K562 (cell line): ENCODE data around the gene FGGY. TPM values are rescaled to one million over a fixed set of nuclear protein-coding genes. Genes with fewer than 3 reads are reported as not detected.

Experiments
- ATAC-seq: fragments of 200-7000 bp; cut with Tn5 transposase; 3 replicates; pipeline ENCODE4 v1.9.1; 2020; ENCODE audit warnings: moderate library complexity
- Bru-seq: library from RNA; stranded (reverse); fragments of 400-500 nt; gene quantifications from one replicate; lab custom pipeline; 2021; lab: Mats Ljungman, UMichigan
- BruChase-seq, 2 experiments: library from RNA; stranded (reverse); fragments of 400-500 nt; gene quantifications; one replicate each; lab custom pipeline; 2021; lab: Mats Ljungman, UMichigan
- BruUV-seq: library from RNA; stranded (reverse); fragments of 400-500 nt; replicated peaks from 2 replicates; lab custom pipeline; 2021; lab: Mats Ljungman, UMichigan
- CTCF ChIA-PET: fragments of 300-600 bp; formaldehyde crosslinking; extraction: SDS; loops from one replicate; lab custom pipeline; 2021; ENCODE audit warnings: low intra/inter-chr PET ratio; lab: Yijun Ruan, JAX
- POLR2A ChIA-PET: fragments of 300-600, 350-650 bp; sonication (Branson Sonifier 250); formaldehyde crosslinking; extraction: SDS; loops from one replicate; lab custom pipeline; 2021; ENCODE audit warnings: antibody characterized with exemption, inconsistent platforms; lab: Yijun Ruan, JAX
- DNase-seq, 4 experiments: peaks; one replicate each; pipeline versions ENCODE4 v3.0.0 to v3.0.0-alpha.2; 2011 to 2018; ENCODE audit warnings: low spot score in 3 of 4, mixed read lengths in 3 of 4; ENCODE audit errors: extremely low read depth in 1 of 4
- FAIRE-seq: peaks from 2 replicates; lab custom pipeline; 2011; peaks lifted over from hg19 to GRCh38; lab: Jason Lieb, UNC
- H2AFZ ChIP-seq: 2 replicates; pipeline ENCODE4 v1.6.0; 2011; ENCODE audit warnings: low read depth, low read length, control low read depth, inconsistent platforms
- H3K27ac ChIP-seq: fragments of 200-600 bp; 3 replicates; pipeline ENCODE4 v1.8.0; 2011; ENCODE audit warnings: low read depth, mild to moderate bottlenecking, control low read depth, inconsistent platforms, low read length, moderate library complexity, mixed read lengths; ENCODE audit errors: extremely low read depth
- H3K27me3 ChIP-seq, 2 experiments: fragments of 300-600 bp in 1 of 2; 2 replicates in 1 of 2; 3 replicates in 1 of 2; pipeline versions ENCODE4 v1.6.0 to v1.8.0; 2011; ENCODE audit warnings: inconsistent platforms in 2 of 2, low read length in 2 of 2, mild to moderate bottlenecking in 1 of 2, mixed read lengths in 1 of 2, moderate library complexity in 1 of 2; ENCODE audit not compliant: control insufficient read depth in 2 of 2, insufficient read depth in 2 of 2
- H3K36me3 ChIP-seq: fragments of 300-600 bp; 3 replicates; pipeline ENCODE4 v1.8.0; 2011; ENCODE audit warnings: mild to moderate bottlenecking, low read length, inconsistent platforms; ENCODE audit not compliant: control insufficient read depth, insufficient read depth
- H3K4me1 ChIP-seq, 2 experiments: fragments of 200-600 bp in 1 of 2; replicated peaks in 1 of 2; 2 replicates in 1 of 2; 3 replicates in 1 of 2; pipeline versions ENCODE4 v1.5.1 to v1.8.0; 2011; ENCODE audit warnings: inconsistent platforms in 2 of 2, low read length in 2 of 2, mild to moderate bottlenecking in 1 of 2, mixed read lengths in 1 of 2, moderate library complexity in 1 of 2; ENCODE audit not compliant: control insufficient read depth in 2 of 2, insufficient read depth in 2 of 2
- H3K4me2 ChIP-seq: 2 replicates; pipeline ENCODE4 v1.6.1; 2011; ENCODE audit warnings: low read length, control low read depth, inconsistent platforms, mixed read lengths; ENCODE audit not compliant: insufficient read depth
- H3K4me3 ChIP-seq: fragments of 200-600 bp; sonication (generic), shearing (Covaris generic); 2 replicates; pipeline ENCODE4 v1.5.1; 2016; ENCODE audit warnings: control low read depth, inconsistent platforms
- H3K79me2 ChIP-seq: fragments of 200-600 bp; 3 replicates; pipeline ENCODE4 v1.8.0; 2011; ENCODE audit warnings: low read length, inconsistent platforms; ENCODE audit not compliant: control insufficient read depth, insufficient read depth
- H3K9ac ChIP-seq, 2 experiments: 2 replicates each; pipeline versions ENCODE4 v1.6.0 to v1.6.1; 2011; ENCODE audit warnings: low read depth in 2 of 2, low read length in 2 of 2, control low read depth in 1 of 2, inconsistent platforms in 1 of 2, mild to moderate bottlenecking in 1 of 2, mixed read lengths in 1 of 2; ENCODE audit not compliant: insufficient read depth in 1 of 2
- H3K9me1 ChIP-seq: one replicate; pipeline ENCODE4 v1.6.0; 2011; ENCODE audit warnings: inconsistent platforms, mild to moderate bottlenecking, low read length, moderate library complexity; ENCODE audit not compliant: control insufficient read depth, insufficient read depth
- H3K9me3 ChIP-seq: replicated peaks from 2 replicates; pipeline ENCODE4 v1.5.1; 2011; ENCODE audit warnings: low read depth, low read length, inconsistent platforms; ENCODE audit not compliant: control insufficient read depth, insufficient read depth
- H4K20me1 ChIP-seq: replicated peaks from 2 replicates; pipeline ENCODE4 v1.6.1; 2011; ENCODE audit warnings: low read length, inconsistent platforms, mixed read lengths; ENCODE audit not compliant: control insufficient read depth, insufficient read depth
- CBFB ChIP-seq: sonication (generic); formaldehyde crosslinking; IDR thresholded peaks from 2 replicates; pipeline ENCODE4 v1.4.0; 2020; ENCODE audit warnings: mild to moderate bottlenecking, missing genetic modification reagents
- CTCF ChIP-seq, 3 experiments: IDR thresholded peaks in 2 of 3; conservative IDR thresholded peaks in 1 of 3; 2 replicates each; pipeline ENCODE4 v1.5.1; 2011 to 2012; ENCODE audit warnings: low read length in 3 of 3, mild to moderate bottlenecking in 3 of 3, control low read depth in 2 of 3, improper control_type of control experiment in 1 of 3, inconsistent platforms in 1 of 3, low read depth in 1 of 3, mixed read lengths in 1 of 3, moderate library complexity in 1 of 3; ENCODE audit not compliant: insufficient read depth in 2 of 3
- FIP1L1 ChIP-seq: fragments of 200-400 bp; formaldehyde crosslinking; IDR thresholded peaks from 2 replicates; pipeline ENCODE4 v1.6.1; 2018; ENCODE audit warnings: mild to moderate bottlenecking, low read depth, low read length; ENCODE audit not compliant: poor library complexity, severe bottlenecking
- POLR2AphosphoS5 ChIP-seq: IDR thresholded peaks from 2 replicates; pipeline ENCODE4 v1.6.1; 2011; ENCODE audit warnings: mild to moderate bottlenecking, low read depth, low read length, moderate library complexity; ENCODE audit not compliant: control insufficient read depth, insufficient read depth
- ZNF644 ChIP-seq: fragments of 200-800 bp; sonication (Bioruptor generic); IDR thresholded peaks from 2 replicates; pipeline ENCODE4 v1.6.1; 2016; ENCODE audit warnings: low read depth, missing genetic modification characterization, missing compliant biosample characterization
- WGBS: fragments of 100-300 bp; shearing (Covaris generic); methylation state at CpG from one replicate; pipeline ENCODE4 v1.1.6; 2016; ENCODE audit warnings: low coverage, mixed read lengths; ENCODE audit not compliant: insufficient coverage; ENCODE audit errors: missing lambda C conversion rate; 5-methylcytosine and 5-hydroxymethylcytosine counted together
- in situ Hi-C: fragments of 300-500 bp; cut with MboI; formaldehyde crosslinking; loops from 4 replicates; pipeline ENCODE4 v1.15.0; 2018; ENCODE audit warnings: inconsistent platforms, mixed read lengths
- intact Hi-C: fragments of 100-400 bp; cut with micrococcal nuclease; formaldehyde crosslinking; loops from 2 replicates; pipeline ENCODE4 v1.14.2; 2022
- long read RNA-seq, 3 experiments: library from polyadenylated mRNA in 2 of 3; library from RNA in 1 of 3; unstranded in 2 of 3; stranded (forward) in 1 of 3; transcript quantifications; one replicate each; pipeline ENCODE4 v2.0.0, GENCODE V29; 2019 to 2022
- polyA minus RNA-seq, 3 experiments: library from RNA; depleted of rRNA, polyadenylated mRNA; stranded (reverse); fragments of >200 nt; gene quantifications; 2 replicates each; pipeline ENCODE4 v1.2.3, GENCODE V29; 2011
- polyA plus RNA-seq, 8 experiments: library from polyadenylated mRNA; depleted of rRNA in 4 of 8; stranded (reverse) in 5 of 8; unstranded in 3 of 8; fragments of >200 nt; fragmentation: Nextera tagmentation in 2 of 8; fragmentation: Illumina TruSeq in 1 of 8; extraction: Ambion mirVana in 2 of 8; extraction: Trizol in 1 of 8; gene quantifications; 2 replicates each; pipeline versions ENCODE4 v1.2.1 to v1.2.3, GENCODE V29; 2011 to 2014; ENCODE audit warnings: inconsistent platforms in 1 of 8, missing spikeins in 1 of 8
- total RNA-seq, 7 experiments: library from RNA; depleted of rRNA in 6 of 7; stranded (reverse); fragments of >200 nt in 6 of 7; fragmentation: Illumina TruSeq in 2 of 7; extraction: Trizol in 2 of 7; gene quantifications; 2 replicates each; pipeline versions ENCODE4 v1.2.1 to v1.2.3, GENCODE V29; 2011 to 2021; ENCODE audit warnings: low replicate concordance in 1 of 7
- TF ChIP-seq, protein P1 (sequence below): fragments of 250-450 bp; sonication (Bioruptor Pico); IDR thresholded peaks from 2 replicates; pipeline ENCODE4 v1.5.0; 2022; ENCODE audit warnings: mild to moderate bottlenecking

FGGY gene
- 24.6 and 32.7 TPM in 2 replicates for total RNA-seq (2011; cell fraction: chromatin; rRNA removed; ENCODE audit: low replicate concordance)
- 11.2 and 13.0 TPM in 2 replicates for total RNA-seq (2011; cell fraction: nucleolus; rRNA removed)
- total RNA-seq (2011; cell fraction: nucleoplasm; rRNA removed) = 22.0 and 23.1 TPM in 2 replicates
- total RNA-seq (2014; rRNA removed) = 10.4 and 10.8 TPM in 2 replicates
- 15.0 and 17.6 TPM in 2 replicates for total RNA-seq (2014; rRNA removed; fragmentation: Illumina TruSeq; extraction: Trizol)
- 17.9 and 19.2 TPM in 2 replicates for total RNA-seq (2015; rRNA removed; fragmentation: Illumina TruSeq; extraction: Trizol)
- 10.6 and 12.1 TPM in 2 replicates for total RNA-seq (2021)
- 9.7 TPM in 2 replicates for polyA plus RNA-seq (2011; rRNA removed)
- 5.6 and 10.0 TPM in 2 replicates for polyA plus RNA-seq (2011; cell fraction: cytosol; rRNA removed)
- 7.6 and 11.6 TPM in 2 replicates for polyA plus RNA-seq (2011; cell fraction: nucleus; rRNA removed)
- polyA plus RNA-seq (2012) = 11.1 and 43.7 TPM in 2 replicates
- polyA plus RNA-seq (2014; fragmentation: Illumina TruSeq; extraction: Trizol) = 11.4 and 13.1 TPM in 2 replicates
- polyA plus RNA-seq (2014; fragmentation: Nextera tagmentation; extraction: Ambion mirVana) = 10 to 100 TPM; 12.6 to 15.4 TPM
- 11.7 and 12.3 TPM in 2 replicates for polyA plus RNA-seq (2014; rRNA removed)
- polyA minus RNA-seq (2011; rRNA and poly(A)+ RNA removed) = 20.1 and 26.5 TPM in 2 replicates
- 6.1 and 6.9 TPM in 2 replicates for polyA minus RNA-seq (2011; cell fraction: cytosol; rRNA and poly(A)+ RNA removed)
- polyA minus RNA-seq (2011; cell fraction: nucleus; rRNA and poly(A)+ RNA removed) = 19.9 and 37.7 TPM in 2 replicates
- Bru-seq, nascent RNA = percentile 50 among the genes with signal in this experiment
- BruChase-seq, experiment 1, labeled RNA remaining after a 2-hour chase = percentile 55 among the genes with signal in this experiment
- BruChase-seq, experiment 2, labeled RNA remaining after a 6-hour chase = percentile 53 among the genes with signal in this experiment
- long read RNA-seq, experiment 1, partial matches to known transcripts = 3 of 12 reads
- long read RNA-seq, experiment 1, other reads (novel, unspliced or antisense) = 8 of 12 reads
- long read RNA-seq, experiment 2, partial matches to known transcripts = 2 of 26 reads
- long read RNA-seq, experiment 2, other reads (novel, unspliced or antisense) = 24 of 26 reads
- long read RNA-seq, experiment 3, partial matches to known transcripts = 0 of 5 reads
- long read RNA-seq, experiment 3, other reads (novel, unspliced or antisense) = 5 of 5 reads

- Histone ChIP-seq H3K4me2 (peak within 1 kb of the TSS; percentile 96), H3K4me1 (peaks cover 9 to 28% of the 10 kb centered on the region in 2 experiments), H3K27me3 (no peaks in the 10 kb centered on the region), H3K27ac (peak within 1 kb of the TSS; percentile 86), H4K20me1 (no peaks in the 10 kb centered on the region), H2AFZ (peak within 1 kb of the TSS; percentile 99), H3K36me3 (no peaks in the 10 kb centered on the region), H3K79me2 (no peaks in the 10 kb centered on the region; the same call in 2 of the 3 replicates), H3K9me3 (no peaks in the 10 kb centered on the region), H3K4me3 (peak within 1 kb of the TSS; percentile 56), H3K9ac (peak within 1 kb of the TSS; percentile 83 to 91), H3K9me1 (no peaks in the 10 kb centered on the region)
- POLR2A ChIA-PET = interaction anchor here (0.7 to 1.9 kb wide), 4 partner anchors 11 to 513 kb away, joined by 3 to 5 read pairs (median 4); partner anchors contain the start of gene JUN
- peak; percentile 94 for ATAC-seq
- CTCF ChIA-PET = no interaction called here
- peak; percentile 90 to 95 (median 92) for DNase-seq
- intact Hi-C loops (loop anchor here (5.0 to 10.0 kb wide), 4 partner anchors 211 to 514 kb away; partner anchors contain the start of gene JUN), in situ Hi-C loops (no loop called here)
- 1% methylated on average over 30 of the region's 78 CpGs for WGBS
- FAIRE-seq = peak; percentile 84
- BruUV-seq = TSS peak; percentile 79
- TF ChIP-seq CBFB (CRISPR knock-in tag) (peak; percentile 75), ZNF644 (tag) (peak; percentile 90; the same call in 1 of the 2 replicates), POLR2AphosphoS5 (peak; percentile 41; the same call in 1 of the 2 replicates), CTCF (IDR thresholded peaks at IDR 0.05 in 2 of 3, conservative IDR thresholded peaks at IDR 0.05 in 1 of 3; ENCODE audit: insufficient read depth in 2 of 3, low read depth in 1 of 3, low read length in 3 of 3) (0 out of 6 replicates have a peak, but pooled peaks of 1 of the 3 experiments have one; percentile 2), FIP1L1 (peak; percentile 60)
- TF ChIP-seq, protein P1, sequence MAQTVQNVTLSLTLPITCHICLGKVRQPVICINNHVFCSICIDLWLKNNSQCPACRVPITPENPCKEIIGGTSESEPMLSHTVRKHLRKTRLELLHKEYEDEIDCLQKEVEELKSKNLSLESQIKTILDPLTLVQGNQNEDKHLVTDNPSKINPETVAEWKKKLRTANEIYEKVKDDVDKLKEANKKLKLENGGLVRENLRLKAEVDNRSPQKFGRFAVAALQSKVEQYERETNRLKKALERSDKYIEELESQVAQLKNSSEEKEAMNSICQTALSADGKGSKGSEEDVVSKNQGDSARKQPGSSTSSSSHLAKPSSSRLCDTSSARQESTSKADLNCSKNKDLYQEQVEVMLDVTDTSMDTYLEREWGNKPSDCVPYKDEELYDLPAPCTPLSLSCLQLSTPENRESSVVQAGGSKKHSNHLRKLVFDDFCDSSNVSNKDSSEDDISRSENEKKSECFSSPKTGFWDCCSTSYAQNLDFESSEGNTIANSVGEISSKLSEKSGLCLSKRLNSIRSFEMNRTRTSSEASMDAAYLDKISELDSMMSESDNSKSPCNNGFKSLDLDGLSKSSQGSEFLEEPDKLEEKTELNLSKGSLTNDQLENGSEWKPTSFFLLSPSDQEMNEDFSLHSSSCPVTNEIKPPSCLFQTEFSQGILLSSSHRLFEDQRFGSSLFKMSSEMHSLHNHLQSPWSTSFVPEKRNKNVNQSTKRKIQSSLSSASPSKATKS = no peak
Observed at GRCh38 chr1:59296358-59297256, at the start of gene FGGY. Gene FGGY (plus strand): TSS chr1:59297094. CDS start chr1:59321550, 24,456 bp downstream.
